A673 (cell line): ENCODE results near the gene LRRC43. TPM values are rescaled to one million over a fixed set of nuclear protein-coding genes. Genes with fewer than 3 reads are reported as not detected.

Source experiments
- BruUV-seq: library from RNA; stranded (reverse); fragments of 400-500 nt; replicated peaks from 2 replicates; lab custom pipeline; 2021; lab: Mats Ljungman, UMichigan
- CTCF ChIA-PET: fragments of 300-600 bp; sonication (Branson Sonifier 250); formaldehyde crosslinking; loops from one replicate; lab custom pipeline; 2022; ENCODE audit warnings: antibody characterized with exemption; lab: Charles Lee
- POLR2A ChIA-PET: fragments of 300-600 bp; sonication (Branson Sonifier 250); formaldehyde crosslinking; loops from one replicate; lab custom pipeline; 2022; ENCODE audit warnings: antibody characterized with exemption; ENCODE audit not compliant: low non-redundant PET; lab: Charles Lee
- DNase-seq: peaks from one replicate; pipeline ENCODE4 v3.0.0-alpha.2; 2015; ENCODE audit warnings: low spot score
- H3K27ac ChIP-seq: fragments of 200-600 bp; sonication (generic); 2 replicates; pipeline ENCODE4 v1.5.1; 2016; ENCODE audit warnings: mixed run types, low read depth, mild to moderate bottlenecking, mixed read lengths, antibody characterized with exemption, low read length; ENCODE audit not compliant: poor library complexity, severe bottlenecking
- H3K27me3 ChIP-seq: fragments of 200-600 bp; sonication (generic); replicated peaks from 2 replicates; pipeline ENCODE4 v1.6.1; 2017; ENCODE audit warnings: mixed run types, low read depth, mild to moderate bottlenecking, mixed read lengths, antibody characterized with exemption, low read length; ENCODE audit not compliant: insufficient read depth, poor library complexity
- H3K36me3 ChIP-seq: fragments of 200-600 bp; sonication (generic); 2 replicates; pipeline ENCODE4 v1.6.1; 2016; ENCODE audit warnings: mixed run types, mild to moderate bottlenecking, mixed read lengths, antibody characterized with exemption, low read length; ENCODE audit not compliant: insufficient read depth, poor library complexity, severe bottlenecking
- H3K4me1 ChIP-seq: fragments of 200-600 bp; sonication (generic); 2 replicates; pipeline ENCODE4 v1.6.1; 2017; ENCODE audit warnings: mixed run types, mild to moderate bottlenecking, mixed read lengths, antibody characterized with exemption, low read length; ENCODE audit not compliant: insufficient read depth, poor library complexity, severe bottlenecking
- H3K4me3 ChIP-seq: fragments of 200-600 bp; sonication (generic); 2 replicates; pipeline ENCODE4 v1.5.1; 2016; ENCODE audit warnings: low read depth, mixed run types, mild to moderate bottlenecking, mixed read lengths, low read length; ENCODE audit not compliant: poor library complexity, severe bottlenecking
- H3K9me3 ChIP-seq: fragments of 200-600 bp; sonication (generic); 2 replicates; pipeline ENCODE4 v1.6.1; 2016; ENCODE audit warnings: mixed run types, low read depth, mild to moderate bottlenecking, mixed read lengths, antibody characterized with exemption, low read length; ENCODE audit not compliant: poor library complexity, severe bottlenecking
- EZH2 ChIP-seq: fragments of 200-600 bp; sonication (generic); IDR thresholded peaks from 2 replicates; pipeline ENCODE4 v1.6.1; 2017; ENCODE audit warnings: borderline replicate concordance, low read depth, mild to moderate bottlenecking, mixed read lengths, antibody characterized with exemption, low read length; ENCODE audit not compliant: poor library complexity, severe bottlenecking
- intact Hi-C: fragments of 100-400 bp; cut with micrococcal nuclease; formaldehyde crosslinking; loops from one replicate; pipeline ENCODE4 v1.10.0; 2022; ENCODE audit not compliant: unreplicated experiment
- total RNA-seq: library from RNA; stranded (reverse); gene quantifications from 2 replicates; pipeline ENCODE4 v1.2.3, GENCODE V29; 2021
- TF ChIP-seq, protein P1 (sequence below): fragments of 300-800, 200-600 bp; sonication (generic); conservative IDR thresholded peaks from 2 replicates; pipeline ENCODE4 v1.5.1; 2017; ENCODE audit warnings: low read depth, mild to moderate bottlenecking, antibody characterized with exemption, low read length, moderate library complexity, mixed read lengths

The LRRC43 gene
- total RNA-seq, 1 experiment from 2014 or later = not detected

DNA sequence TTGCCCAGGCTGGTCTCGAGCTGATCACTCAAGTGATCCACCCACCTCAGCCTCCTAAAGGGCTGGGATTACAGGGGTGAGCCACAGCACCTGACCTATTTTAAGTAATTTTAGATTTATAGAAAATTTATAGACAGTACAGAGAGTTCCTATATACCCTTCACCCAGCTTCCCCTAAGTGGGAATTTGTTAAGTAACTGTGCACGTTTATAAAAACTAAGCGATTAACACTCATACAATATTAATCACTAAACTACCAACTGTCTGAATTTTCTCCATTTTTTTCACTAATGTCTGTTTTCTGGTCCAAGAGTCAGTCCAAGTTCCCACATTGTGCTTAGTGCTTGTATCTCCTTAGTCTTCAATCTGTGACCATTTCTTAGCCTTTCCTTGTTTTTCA lies 14.4 kb upstream of the LRRC43 start:
- Histone ChIP-seq H3K4me3 (no peak overlapping the region), H3K27me3 (no peaks in the 10 kb centered on the region), H3K36me3 (no peaks in the 10 kb centered on the region), H3K27ac (no peak overlapping the region), H3K9me3 (no peaks in the 10 kb centered on the region), H3K4me1 (no peaks in the 10 kb centered on the region)
- ChIA-PET POLR2A (no interaction called here), CTCF (no interaction called here)
- DNase-seq = no peak
- BruUV-seq = no TSS peak
- intact Hi-C loops = no loop called here
- TF ChIP-seq, protein P1, sequence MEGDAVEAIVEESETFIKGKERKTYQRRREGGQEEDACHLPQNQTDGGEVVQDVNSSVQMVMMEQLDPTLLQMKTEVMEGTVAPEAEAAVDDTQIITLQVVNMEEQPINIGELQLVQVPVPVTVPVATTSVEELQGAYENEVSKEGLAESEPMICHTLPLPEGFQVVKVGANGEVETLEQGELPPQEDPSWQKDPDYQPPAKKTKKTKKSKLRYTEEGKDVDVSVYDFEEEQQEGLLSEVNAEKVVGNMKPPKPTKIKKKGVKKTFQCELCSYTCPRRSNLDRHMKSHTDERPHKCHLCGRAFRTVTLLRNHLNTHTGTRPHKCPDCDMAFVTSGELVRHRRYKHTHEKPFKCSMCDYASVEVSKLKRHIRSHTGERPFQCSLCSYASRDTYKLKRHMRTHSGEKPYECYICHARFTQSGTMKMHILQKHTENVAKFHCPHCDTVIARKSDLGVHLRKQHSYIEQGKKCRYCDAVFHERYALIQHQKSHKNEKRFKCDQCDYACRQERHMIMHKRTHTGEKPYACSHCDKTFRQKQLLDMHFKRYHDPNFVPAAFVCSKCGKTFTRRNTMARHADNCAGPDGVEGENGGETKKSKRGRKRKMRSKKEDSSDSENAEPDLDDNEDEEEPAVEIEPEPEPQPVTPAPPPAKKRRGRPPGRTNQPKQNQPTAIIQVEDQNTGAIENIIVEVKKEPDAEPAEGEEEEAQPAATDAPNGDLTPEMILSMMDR = no peak
- no peak for TF ChIP-seq EZH2

DNA sequence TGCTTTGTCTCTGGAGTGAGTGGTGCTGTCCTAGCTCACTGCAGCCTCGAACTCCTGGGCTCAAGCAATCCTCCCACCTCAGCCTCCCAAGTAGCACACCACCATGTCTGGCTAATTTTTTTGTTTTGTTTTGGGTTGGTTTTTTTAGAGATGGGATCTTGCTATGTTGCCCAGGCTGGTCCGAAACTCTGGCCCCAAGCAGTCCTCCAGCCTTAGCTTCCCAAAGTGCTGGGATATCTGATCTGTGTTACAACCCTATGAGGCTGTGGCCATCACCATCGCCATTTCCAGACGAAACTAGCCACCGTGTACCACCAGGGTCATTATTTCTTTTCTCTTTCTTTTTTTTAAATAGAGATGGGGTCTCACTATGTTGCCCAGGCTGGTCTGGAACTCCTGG lies 11.5 kb upstream of the LRRC43 start:
- Histone ChIP-seq H3K9me3 (no peaks in the 10 kb centered on the region), H3K27me3 (no peaks in the 10 kb centered on the region), H3K36me3 (no peaks in the 10 kb centered on the region), H3K4me3 (no peak overlapping the region), H3K27ac (no peak overlapping the region), H3K4me1 (no peaks in the 10 kb centered on the region)
- TF ChIP-seq EZH2 = no peak
- TF ChIP-seq, protein P1 = no peak
- intact Hi-C loops = no loop called here
- POLR2A ChIA-PET = no interaction called here
- CTCF ChIA-PET = no interaction called here
- BruUV-seq = no TSS peak
- no peak for DNase-seq

DNA sequence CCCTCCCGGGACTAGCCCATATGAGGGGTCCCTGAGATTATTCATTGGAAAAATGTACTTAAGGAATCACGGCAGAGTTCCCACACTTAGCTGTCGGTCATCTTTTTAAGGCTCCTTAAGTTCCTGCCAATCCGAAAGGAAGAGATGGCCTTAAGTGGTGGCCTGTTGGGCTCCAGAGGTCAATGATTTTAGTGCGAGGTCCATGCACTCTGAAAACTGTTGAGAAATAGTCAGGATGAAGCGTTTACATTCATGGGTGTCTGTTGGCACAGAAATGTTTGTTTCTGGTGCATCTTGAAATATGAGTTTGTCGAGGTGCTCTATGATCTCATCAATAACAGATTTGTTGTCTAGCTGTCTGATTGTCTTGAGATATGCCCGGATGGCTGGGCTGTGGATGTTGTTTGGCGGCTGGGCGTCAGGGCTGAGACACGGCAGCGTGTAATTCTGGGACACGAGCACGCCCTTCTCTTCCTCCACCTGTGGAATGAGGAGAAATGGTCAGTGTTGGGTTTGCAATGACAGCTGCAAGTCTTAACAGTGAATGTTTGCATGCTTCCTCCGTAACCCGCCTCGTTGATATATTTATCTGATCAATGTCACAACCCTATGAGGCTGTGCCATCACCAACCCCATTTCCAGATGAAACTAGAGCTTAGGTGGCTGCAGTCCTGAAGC lies 10.5 kb upstream of the LRRC43 start:
- intact Hi-C loops = no loop called here
- Histone ChIP-seq H3K27ac (no peak overlapping the region), H3K9me3 (no peaks in the 10 kb centered on the region), H3K4me3 (no peak overlapping the region), H3K4me1 (no peaks in the 10 kb centered on the region), H3K36me3 (no peaks in the 10 kb centered on the region), H3K27me3 (no peaks in the 10 kb centered on the region)
- CTCF ChIA-PET = no interaction called here
- no TSS peak for BruUV-seq
- DNase-seq = no peak
- POLR2A ChIA-PET = no interaction called here
- no peak for TF ChIP-seq EZH2
- TF ChIP-seq, protein P1 = no peak
